OCI-LY7 (cell line): ENCODE results near the gene PPARGC1A.

ENCODE experiments used
- CTCF ChIP-seq: fragments of 200-600 bp; sonication (generic); conservative IDR thresholded peaks from 2 replicates; pipeline ENCODE4 v1.5.1; 2014; ENCODE audit warnings: mild to moderate bottlenecking, antibody characterized with exemption, low read length, moderate library complexity, mixed read lengths
- EZH2phosphoT487 ChIP-seq: fragments of 200-600 bp; sonication (generic); IDR thresholded peaks from 2 replicates; pipeline ENCODE4 v1.6.1; 2018; ENCODE audit warnings: low read depth, borderline replicate concordance, mild to moderate bottlenecking, mixed run types, antibody characterized with exemption, low read length, moderate library complexity, mixed read lengths

- TF ChIP-seq CTCF, result no peak
- no peak for TF ChIP-seq EZH2phosphoT487
These were observed 67.7 kb downstream of the PPARGC1A start for GRCh38 chr4:23822181-23822580.
